Gastroesophageal sphincter (tissue), 4 donors: ENCODE data around the gene GLT8D2. TPM values are rescaled to one million over a fixed set of nuclear protein-coding genes. Genes with fewer than 3 reads are reported as not detected.

ENCODE experiments used
- ATAC-seq: fragments of 150-250 bp; one replicate; pipeline ENCODE4 v1.9.1; 2016; ENCODE audit warnings: mild to moderate bottlenecking, moderate library complexity
- H3K27ac ChIP-seq, 4 donors: fragments of 200-600 bp; sonication (generic) in 3 of 4; 1 replicate in 3 of 4; 2 replicates in 1 of 4; pipeline ENCODE4 v1.5.1; 2016 to 2019
- H3K27me3 ChIP-seq: fragments of 200-600 bp; sonication (generic); one replicate; pipeline ENCODE4 v1.5.1; 2019
- H3K36me3 ChIP-seq, 2 donors: fragments of 200-600 bp; sonication (generic); one replicate each; pipeline ENCODE4 v1.5.1; 2019; ENCODE audit warnings: control low read depth in 1 of 2
- H3K4me1 ChIP-seq, 3 donors: fragments of 200-600 bp; sonication (generic); 1 replicate in 2 of 3; 2 replicates in 1 of 3; pipeline ENCODE4 v1.5.1; 2016 to 2019; ENCODE audit warnings: control low read depth in 2 of 3
- H3K4me3 ChIP-seq, 2 donors: fragments of 200-600 bp; sonication (generic); one replicate each; pipeline ENCODE4 v1.5.1; 2019; ENCODE audit warnings: mild to moderate bottlenecking in 1 of 2, moderate library complexity in 1 of 2
- H3K9me3 ChIP-seq, 3 donors: fragments of 200-600 bp; sonication (generic); one replicate each; pipeline ENCODE4 v1.5.1; 2017 to 2019; ENCODE audit warnings: control low read depth in 2 of 3
- EP300 ChIP-seq: sonication (generic); formaldehyde crosslinking; IDR thresholded peaks from one replicate; pipeline ENCODE4 v1.6.1; 2017; ENCODE audit warnings: antibody characterized with exemption, mild to moderate bottlenecking
- POLR2A ChIP-seq, 2 donors: fragments of 450-650 bp; IDR thresholded peaks; one replicate each; pipeline ENCODE4 v1.6.1; 2017; ENCODE audit warnings: antibody characterized with exemption in 2 of 2, mild to moderate bottlenecking in 2 of 2, moderate library complexity in 1 of 2
- POLR2AphosphoS5 ChIP-seq: sonication (generic); formaldehyde crosslinking; IDR thresholded peaks from one replicate; pipeline ENCODE4 v1.6.1; 2017; ENCODE audit warnings: antibody characterized with exemption
- WGBS, 2 donors: methylation state at CpG; one replicate each; pipeline ENCODE4 v1.1.5; 2018; ENCODE audit warnings: low coverage in 1 of 2; 5-methylcytosine and 5-hydroxymethylcytosine counted together
- total RNA-seq, 4 donors: library from RNA; depleted of rRNA; stranded (reverse); fragments of >200 nt; gene quantifications; one replicate each; pipeline ENCODE4 v1.1.0, GENCODE V29; 2016
- TF ChIP-seq, protein P1 (sequence below), 4 experiments: fragments of 200-600 bp in 2 of 4; fragments of 450-650 bp in 2 of 4; sonication (generic) in 1 of 4; IDR thresholded peaks; one replicate each; pipeline ENCODE4 v1.5.1; 2017 to 2019; ENCODE audit warnings: antibody characterized with exemption in 4 of 4, mild to moderate bottlenecking in 2 of 4, moderate library complexity in 2 of 4

The GLT8D2 gene
- total RNA-seq, 4 donors from 2014 or later = 6.9 to 20.2 (median 14.2) TPM

DNA sequence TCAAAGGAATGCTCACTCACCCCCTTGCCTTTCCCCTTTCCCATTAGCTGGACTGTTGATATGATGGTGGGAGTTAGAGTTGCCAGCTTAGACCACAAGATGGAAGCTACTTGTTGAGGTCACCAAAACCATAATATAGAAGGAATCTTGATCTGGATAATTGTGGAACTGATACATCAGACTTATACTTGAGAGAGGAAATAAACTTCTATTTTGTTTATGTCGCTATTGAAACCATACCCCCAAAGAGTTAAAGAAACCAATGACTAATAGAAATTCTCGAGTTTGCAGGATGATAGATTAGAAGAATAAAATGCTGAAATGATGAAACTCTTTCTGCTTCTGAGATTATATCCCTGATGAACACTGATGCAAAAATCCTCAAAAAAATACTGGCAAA is 46.4 kb downstream of the GLT8D2 start:
- TF ChIP-seq POLR2AphosphoS5 (no peak), EP300 (no peak), POLR2A (IDR thresholded peaks at IDR 0.05) (no peak)
- TF ChIP-seq, protein P1, sequence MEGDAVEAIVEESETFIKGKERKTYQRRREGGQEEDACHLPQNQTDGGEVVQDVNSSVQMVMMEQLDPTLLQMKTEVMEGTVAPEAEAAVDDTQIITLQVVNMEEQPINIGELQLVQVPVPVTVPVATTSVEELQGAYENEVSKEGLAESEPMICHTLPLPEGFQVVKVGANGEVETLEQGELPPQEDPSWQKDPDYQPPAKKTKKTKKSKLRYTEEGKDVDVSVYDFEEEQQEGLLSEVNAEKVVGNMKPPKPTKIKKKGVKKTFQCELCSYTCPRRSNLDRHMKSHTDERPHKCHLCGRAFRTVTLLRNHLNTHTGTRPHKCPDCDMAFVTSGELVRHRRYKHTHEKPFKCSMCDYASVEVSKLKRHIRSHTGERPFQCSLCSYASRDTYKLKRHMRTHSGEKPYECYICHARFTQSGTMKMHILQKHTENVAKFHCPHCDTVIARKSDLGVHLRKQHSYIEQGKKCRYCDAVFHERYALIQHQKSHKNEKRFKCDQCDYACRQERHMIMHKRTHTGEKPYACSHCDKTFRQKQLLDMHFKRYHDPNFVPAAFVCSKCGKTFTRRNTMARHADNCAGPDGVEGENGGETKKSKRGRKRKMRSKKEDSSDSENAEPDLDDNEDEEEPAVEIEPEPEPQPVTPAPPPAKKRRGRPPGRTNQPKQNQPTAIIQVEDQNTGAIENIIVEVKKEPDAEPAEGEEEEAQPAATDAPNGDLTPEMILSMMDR (IDR thresholded peaks at IDR 0.05) = no peak
- Histone ChIP-seq H3K27me3 (no peaks in the 10 kb centered on the region), H3K36me3 (peaks cover 0 to 4% of the 10 kb centered on the region in 2 donors), H3K4me1 (no peaks in the 10 kb centered on the region), H3K27ac (no peak overlapping the region), H3K9me3 (no peaks in the 10 kb centered on the region), H3K4me3 (no peak overlapping the region)
- ATAC-seq = no peak
- WGBS, 2 donors = 81 to 86% methylated on average over 2 of the region's 2 CpGs

DNA sequence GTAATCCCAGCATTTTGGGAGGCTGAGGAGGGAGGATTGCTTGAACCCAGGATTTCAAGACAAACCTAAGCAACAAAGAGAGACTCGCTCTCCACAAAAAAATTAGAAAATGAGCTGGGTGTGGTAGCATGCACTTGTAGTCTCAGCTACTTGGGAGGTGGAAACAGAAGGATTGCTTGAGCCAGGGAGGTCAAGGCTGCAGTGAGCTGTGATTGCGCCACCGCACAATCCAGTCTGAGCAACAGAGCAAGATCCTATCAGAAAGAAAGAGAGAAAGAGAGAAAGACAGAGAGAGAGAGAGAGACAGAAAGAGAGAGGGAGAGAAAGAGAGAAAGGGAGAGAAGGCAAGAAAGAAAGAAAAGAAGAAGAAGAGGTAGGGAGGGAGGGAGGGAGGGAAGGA is 47.3 kb downstream of the GLT8D2 start:
- Histone ChIP-seq H3K4me3 (no peak overlapping the region), H3K9me3 (no peaks in the 10 kb centered on the region), H3K27me3 (no peaks in the 10 kb centered on the region), H3K36me3 (peaks cover 0 to 4% of the 10 kb centered on the region in 2 donors), H3K4me1 (no peaks in the 10 kb centered on the region), H3K27ac (no peak overlapping the region)
- ATAC-seq = no peak
- TF ChIP-seq, protein P1 (IDR thresholded peaks at IDR 0.05) = no peak
- TF ChIP-seq EP300 (no peak), POLR2A (IDR thresholded peaks at IDR 0.05) (no peak), POLR2AphosphoS5 (no peak)
- 93 to 100% methylated on average over 2 to 3 of the region's 3 CpGs for WGBS, 2 donors

DNA sequence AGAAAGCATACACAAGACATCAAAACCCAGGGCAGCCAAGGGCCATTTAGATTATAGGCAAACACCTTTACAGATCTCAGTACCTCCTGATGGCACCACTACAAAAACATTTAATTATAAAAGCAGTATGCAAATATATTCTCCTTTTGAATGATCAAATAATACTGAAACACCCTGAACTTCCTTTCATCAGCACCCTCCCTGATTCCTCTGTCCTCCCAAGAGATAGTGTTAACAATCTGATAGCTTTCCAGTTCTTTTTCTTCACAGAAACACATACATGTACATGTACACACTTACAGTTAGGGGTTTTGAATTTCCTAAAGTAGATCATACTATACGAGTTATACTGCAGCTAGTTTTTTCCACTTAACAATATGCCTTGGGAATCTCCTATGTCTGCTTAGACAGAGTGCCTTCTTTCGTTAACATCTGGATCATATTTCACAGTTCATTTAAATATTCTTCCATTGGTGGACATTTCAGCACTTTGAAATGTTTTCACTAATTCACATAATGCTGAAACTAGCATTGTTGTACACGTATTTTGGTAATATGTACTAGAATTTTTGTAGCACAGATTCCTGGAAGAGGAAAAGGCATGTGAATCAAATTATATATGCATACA is 49.1 kb downstream of the GLT8D2 start:
- H3K27ac ChIP-seq = no peak overlapping the region
- WGBS, 2 donors = 77 to 80% methylated on average over 3 of the region's 3 CpGs
- no peak for TF ChIP-seq EP300
- no peak for TF ChIP-seq POLR2A (IDR thresholded peaks at IDR 0.05)
- no peak for TF ChIP-seq POLR2AphosphoS5
- TF ChIP-seq, protein P1 (IDR thresholded peaks at IDR 0.05) = no peak
- no peak overlapping the region for H3K4me3 ChIP-seq
- ATAC-seq = no peak
- no peaks in the 10 kb centered on the region for H3K9me3 ChIP-seq
- no peaks in the 10 kb centered on the region for H3K27me3 ChIP-seq
- peaks cover 0 to 4% of the 10 kb centered on the region in 2 donors for H3K36me3 ChIP-seq
- no peaks in the 10 kb centered on the region for H3K4me1 ChIP-seq

DNA sequence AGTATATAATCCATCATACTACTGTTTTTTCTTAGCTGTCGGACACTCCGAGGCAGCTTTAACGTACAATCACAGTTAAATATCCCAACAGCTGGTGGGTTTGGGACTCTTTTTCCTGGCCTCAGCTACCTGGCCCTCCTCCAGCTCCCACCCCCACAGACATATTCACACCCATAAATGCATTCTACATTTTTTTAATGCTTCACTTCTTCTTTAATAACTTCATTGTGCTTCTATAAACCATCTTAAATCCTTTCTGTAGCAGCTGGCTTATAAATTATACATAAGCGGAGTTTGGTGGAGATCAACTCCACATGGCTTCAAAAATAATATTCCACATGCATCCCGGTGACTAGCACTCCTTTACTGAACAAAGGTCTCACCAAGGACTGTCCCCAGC is 51.0 kb downstream of the GLT8D2 start:
- Histone ChIP-seq H3K9me3 (no peaks in the 10 kb centered on the region), H3K27ac (no peak overlapping the region), H3K4me3 (no peak overlapping the region), H3K36me3 (peaks cover 0 to 4% of the 10 kb centered on the region in 2 donors), H3K27me3 (no peaks in the 10 kb centered on the region), H3K4me1 (no peaks in the 10 kb centered on the region)
- no peak for ATAC-seq
- WGBS, 2 donors = 67 to 70% methylated on average over 5 of the region's 5 CpGs
- no peak for TF ChIP-seq POLR2AphosphoS5

DNA sequence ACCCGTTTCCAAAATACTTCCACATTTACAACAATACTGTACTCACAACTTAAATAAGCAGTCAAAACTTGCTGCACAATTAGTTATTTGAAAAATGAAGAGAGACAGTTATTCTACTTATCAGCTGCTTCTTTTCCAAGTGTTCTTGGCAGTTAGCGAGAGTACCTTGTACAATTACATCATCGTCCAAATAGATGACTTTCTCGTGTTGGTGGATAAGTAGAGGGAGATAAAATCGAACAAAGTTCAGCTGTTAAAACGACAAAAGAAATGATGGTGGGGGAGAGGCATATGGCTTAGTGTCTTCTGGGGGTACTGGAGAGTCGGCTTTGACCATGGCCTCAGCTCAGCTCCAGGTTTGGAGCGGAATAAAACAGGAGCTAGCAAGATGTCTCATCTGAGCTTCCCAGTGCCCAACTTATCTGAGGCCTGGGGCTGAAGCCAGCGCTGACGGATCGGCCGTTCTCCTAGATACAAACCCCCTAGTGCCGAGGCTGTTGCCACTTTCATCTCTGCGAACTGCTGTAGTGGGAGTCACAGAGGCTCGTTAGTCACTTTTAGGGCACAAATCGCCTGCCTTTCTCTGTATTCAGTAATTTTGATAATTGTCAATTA is 52.6 kb downstream of the GLT8D2 start:
- 39 to 55% methylated on average over 16 of the region's 16 CpGs for WGBS, 2 donors
- H3K4me3 ChIP-seq = peak overlapping the region in 1 of 2 donors; percentile 15
- H3K27ac ChIP-seq = peak overlapping the region in 3 of 4 donors; percentile 1 to 19 (median 3)

More for the DNA sequence above, 52.6 kb downstream of the GLT8D2 start:
- Histone ChIP-seq H3K9me3 (no peaks in the 10 kb centered on the region), H3K36me3 (no peaks in the 10 kb centered on the region), H3K27me3 (no peaks in the 10 kb centered on the region), H3K4me1 (no peaks in the 10 kb centered on the region)
- peak; percentile 89 for ATAC-seq
- no peak for TF ChIP-seq EP300
- TF ChIP-seq POLR2AphosphoS5 = no peak
- TF ChIP-seq POLR2A (IDR thresholded peaks at IDR 0.05) = no peak
- TF ChIP-seq, protein P1 (IDR thresholded peaks at IDR 0.05) = no peak
